GM21360 (cell line): Measurements from ENCODE around the gene KCNJ9.

Source experiments
- ATAC-seq: cut with Tn5 transposase; IDR thresholded peaks from one replicate; pipeline ENCODE4 v1.9.1; 2021; ENCODE audit warnings: mild to moderate bottlenecking, moderate library complexity; ENCODE audit not compliant: unreplicated experiment

KCNJ9 gene

DNA sequence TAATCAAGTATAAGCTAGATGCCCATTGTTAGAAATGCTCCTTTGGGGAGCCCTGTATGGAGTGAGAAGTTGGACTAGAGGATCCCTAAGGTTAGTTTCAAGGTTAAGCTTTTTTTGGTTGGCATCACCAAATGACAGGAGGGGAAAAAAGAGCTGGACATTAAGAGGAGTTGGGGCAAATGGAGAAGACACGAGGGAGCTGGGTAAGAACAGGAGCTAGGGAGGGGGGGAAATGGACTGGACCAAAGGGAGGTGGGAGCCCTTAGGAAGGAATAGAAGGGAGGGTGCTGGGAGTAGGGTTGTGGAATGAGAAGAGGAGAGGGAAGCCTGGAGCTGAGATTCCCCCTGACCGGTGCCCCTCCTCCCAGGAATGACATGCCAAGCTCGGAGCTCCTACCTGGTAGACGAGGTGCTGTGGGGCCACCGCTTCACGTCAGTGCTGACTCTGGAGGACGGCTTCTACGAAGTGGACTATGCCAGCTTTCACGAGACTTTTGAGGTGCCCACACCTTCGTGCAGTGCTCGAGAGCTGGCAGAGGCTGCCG lies 5.9 kb downstream of the KCNJ9 start:
- no peak for ATAC-seq

DNA sequence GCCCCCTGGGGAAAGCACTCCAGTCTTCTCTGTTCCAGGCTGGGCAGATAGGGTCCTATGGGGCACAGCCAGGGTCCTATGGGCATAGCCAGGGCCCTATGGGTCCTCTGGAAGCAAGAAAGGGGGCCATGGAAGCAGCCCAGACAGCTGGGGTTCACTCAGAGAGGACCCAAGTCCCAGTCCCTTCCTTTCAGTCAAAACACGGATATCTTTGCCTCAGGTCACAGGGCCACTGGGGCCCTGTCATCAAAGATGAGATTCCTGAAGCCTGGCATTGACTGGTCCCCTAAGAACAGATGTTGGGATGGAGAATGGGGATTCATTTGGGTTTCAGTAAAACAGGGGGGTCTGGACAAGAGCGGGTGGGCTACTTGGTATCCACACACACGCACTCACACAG lies 8.5 kb downstream of the KCNJ9 start:
- ATAC-seq: no peak

DNA sequence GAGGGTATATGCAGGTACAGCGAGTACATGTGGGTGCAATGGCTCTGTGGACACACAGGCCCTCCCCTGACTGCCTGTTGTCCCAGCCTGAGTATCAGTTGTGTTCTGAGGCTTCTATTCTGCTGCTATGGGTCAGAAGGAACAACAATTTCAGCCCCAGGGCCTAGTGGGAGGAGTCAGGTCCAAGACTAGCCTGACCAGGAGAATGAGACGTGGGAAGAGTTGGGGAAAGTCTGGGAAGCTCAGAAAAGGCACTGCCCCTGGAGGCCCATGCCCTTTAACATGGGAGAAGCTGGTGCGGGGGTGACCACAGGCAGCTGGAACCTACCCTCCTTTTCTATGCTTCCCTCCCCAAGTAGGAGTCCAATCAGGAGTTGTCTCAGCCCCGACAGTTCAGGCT lies 9.4 kb downstream of the KCNJ9 start:
- ATAC-seq: no peak

DNA sequence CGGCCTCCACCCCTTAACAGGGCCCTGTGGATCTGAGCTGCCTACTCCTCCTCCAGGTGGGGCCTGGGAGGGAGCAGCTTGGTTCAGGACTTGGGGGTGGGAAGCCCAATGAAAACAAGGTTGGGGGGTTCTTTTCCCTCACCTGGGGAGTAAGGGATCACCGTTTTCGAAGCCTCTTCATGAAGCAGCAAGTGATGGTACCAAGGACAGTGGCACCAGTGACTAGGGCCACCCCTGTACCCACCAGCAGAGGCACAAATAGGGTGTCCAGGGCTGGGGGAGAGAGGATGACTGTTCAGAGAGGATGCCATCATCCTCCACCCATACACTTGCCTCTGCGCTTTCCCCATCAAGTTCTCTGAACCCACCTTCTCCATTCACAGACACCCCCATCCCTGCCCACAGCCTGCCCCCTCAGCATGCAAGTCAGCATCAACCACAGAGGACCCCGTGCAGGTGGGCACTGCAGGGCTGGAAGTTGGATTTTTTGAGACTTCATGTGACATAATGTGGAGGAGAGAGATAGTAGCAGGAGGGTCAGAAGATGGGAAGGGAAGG lies 10.4 kb downstream of the KCNJ9 start:
- ATAC-seq: no peak

DNA sequence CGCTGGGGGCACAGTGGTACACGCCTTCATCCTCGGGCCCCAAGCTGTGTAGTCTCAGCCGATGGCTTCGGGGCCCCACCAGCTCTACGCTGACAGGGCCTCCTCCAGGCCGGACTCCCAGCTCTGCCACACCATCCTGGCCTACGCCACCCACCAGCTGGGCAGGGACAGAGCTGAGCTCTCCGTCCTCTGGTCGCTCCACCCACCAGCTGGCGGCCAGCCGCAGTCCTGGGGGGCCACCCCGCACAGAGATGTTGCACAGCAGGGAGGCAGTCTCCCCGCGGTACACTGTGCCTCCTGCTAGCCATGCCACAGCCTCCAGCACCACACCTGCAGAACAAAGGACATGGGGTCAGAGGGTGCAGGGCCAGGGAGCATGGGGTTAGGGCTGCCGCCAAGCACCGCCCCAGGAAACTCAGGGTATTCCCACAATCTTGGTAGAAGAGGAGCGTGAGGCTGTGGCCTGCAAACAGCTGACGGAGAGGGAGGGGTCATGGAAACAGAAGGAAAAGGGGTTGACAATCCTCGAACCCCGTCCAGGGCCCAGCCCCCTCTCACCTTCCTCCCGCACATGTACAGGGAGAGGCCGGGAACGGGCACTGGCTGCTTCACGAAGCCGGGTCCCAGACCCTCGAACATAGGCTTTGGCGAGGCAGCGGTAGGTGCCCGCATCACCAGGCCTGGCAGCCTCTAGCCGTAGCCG lies 11.2 kb downstream of the KCNJ9 start:
- ATAC-seq: no peak

DNA sequence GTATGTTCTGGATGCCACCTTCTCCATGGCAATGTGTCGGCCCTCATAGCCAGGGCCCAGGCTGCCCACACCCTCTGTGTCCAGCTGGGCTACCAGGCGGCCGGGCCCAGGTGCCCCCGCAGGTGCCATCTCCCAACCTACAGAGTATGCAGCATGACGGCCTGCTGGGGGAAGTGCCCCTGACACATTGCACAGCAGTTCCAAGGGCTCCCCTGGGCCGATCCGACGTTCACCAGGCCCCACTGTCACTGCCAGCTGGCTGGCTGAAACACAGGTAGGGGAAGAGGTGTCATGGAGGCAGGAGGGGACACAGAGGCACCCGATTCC lies 11.7 kb downstream of the KCNJ9 start:
- ATAC-seq: no peak

DNA sequence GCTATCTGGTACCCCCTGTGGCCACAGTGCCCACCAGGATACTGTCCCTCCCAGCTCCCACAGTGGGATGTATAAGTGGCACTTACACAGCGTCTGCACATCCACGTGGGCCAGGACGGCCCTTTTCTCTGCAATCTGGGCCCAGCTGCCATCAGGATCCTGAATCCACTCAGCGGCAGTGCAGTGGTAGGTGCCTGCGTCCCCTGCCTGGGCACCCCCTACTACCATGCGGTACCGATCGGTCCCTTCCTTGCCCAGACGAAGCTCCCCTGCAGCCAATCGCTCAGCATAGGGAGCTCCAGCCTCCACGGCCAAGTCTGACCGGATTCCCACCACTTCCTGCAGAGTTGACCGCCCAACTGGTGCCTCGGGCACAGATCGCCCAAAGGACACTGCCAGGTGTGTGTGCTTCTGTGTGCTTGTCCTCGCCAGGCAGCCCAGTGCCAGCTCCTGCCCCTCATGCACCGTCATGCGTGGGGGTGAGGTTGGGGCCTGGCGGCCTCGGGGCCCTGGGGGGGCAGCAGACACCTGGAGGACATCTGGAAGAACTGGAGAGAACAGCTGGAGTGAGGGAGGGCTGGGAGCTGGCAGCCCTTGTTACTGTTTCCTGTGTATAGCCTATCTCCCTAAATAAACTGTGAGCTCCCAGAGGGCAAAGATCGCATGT lies 12.4 kb downstream of the KCNJ9 start:
- ATAC-seq: no peak

DNA sequence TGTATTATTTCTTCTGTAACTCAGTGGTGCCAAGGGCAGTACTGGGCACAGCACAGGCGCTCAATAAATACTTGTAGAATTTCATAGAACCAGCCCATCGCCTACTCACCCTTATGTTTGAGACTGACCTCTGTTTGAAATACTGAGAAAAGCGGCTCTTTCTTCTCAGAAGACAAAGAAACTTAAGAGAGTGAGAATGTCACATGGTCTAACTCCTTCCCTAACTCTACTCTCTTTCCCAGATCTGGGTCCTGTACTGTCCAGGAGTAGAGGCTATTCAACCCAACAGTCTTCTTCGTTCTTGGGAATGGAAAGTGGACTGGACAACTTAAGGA lies 12.9 kb downstream of the KCNJ9 start:
- no peak for ATAC-seq

DNA sequence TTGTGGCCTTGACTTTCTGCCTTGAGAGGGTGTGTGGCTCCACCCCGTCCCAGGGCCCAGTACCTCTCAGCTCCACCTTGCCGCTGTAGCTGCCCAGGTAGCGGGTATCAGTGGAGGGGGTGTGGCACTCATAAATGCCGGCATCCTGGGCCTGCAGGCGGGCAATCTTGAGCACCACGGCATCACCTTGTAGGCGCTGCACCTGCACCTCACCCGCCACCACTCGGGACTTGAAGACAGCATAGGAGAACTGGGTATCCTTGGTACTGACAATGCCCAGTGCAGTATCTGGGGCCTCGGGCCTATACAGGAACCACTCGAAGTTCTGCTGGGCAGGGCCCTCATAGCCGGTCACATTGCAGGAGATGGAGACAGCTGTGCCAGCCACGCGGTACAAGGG lies 13.5 kb downstream of the KCNJ9 start:
- ATAC-seq: no peak

DNA sequence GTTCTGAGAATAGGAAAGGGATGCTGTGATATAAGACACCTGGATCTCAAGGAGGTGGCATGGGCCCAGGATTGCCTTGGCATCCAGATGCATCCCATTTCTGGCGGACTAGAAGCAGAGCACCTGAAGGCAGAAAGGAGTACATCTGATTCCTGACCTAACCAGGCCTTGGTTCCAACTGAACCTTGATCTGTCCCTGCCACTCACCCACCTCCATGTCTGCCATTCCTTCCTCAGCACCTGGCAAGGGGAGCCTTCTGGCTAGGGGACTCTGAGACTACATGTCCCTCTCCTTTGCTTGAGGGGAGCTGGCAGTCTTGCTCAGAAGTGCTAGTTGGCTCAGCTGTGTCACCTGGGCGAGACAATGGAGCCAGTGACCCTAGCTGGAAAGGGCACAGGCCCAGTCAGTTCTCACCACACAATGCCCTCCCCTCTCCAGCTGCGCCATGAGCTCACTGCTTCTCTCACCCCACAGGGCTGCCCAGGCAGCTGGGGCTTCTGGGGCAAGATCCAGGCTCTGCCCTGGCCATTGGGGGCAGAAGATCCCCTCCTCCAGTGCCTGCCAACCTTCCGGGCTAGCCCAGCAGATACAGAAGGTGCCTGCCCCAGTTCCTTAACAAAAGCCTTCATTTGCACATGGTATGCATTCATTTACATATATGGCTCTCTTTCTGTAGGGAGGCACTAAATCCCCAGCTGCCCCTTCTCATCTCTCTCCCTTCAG lies 14.2 kb downstream of the KCNJ9 start:
- no peak for ATAC-seq

DNA sequence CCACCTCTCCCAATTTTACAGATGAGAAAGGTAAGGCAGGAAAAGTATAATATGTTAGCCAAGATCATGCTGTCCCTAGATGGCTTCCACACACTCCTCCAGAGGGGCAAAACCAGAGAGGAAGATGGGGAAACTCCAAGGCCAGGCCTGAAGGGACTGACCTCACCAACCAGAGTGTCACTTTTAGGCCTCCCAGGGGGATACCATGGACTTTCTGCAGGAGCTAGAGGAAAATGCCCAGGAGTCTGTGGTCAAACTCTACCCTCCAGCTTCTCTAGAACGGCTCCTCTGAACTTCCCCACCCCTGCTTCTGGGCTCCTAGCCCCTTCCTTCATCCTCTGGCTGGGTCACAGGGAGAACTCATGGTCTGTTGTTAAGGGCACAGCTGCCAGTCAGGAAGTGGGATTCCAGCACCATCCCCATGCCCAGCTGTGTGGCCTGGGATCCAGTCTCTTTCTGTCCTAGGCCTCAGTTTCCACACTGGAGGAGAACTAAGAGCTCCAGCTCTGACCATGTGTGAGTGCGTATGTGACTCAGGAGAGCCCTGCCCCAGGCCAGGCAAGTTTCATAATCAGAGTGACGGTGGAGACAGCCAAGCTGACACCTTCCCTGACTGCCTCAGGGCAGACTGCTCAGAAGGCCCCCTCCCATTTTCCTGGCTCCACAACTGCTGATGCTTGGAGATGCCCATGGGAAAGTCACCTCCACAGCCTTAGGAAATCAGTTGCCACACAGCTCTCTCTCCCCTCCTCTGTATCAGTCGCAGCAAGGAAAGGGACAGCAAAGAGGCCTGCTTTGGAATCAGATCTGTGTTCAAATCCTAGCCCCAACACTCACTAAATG lies 15.2 kb downstream of the KCNJ9 start:
- no peak for ATAC-seq

DNA sequence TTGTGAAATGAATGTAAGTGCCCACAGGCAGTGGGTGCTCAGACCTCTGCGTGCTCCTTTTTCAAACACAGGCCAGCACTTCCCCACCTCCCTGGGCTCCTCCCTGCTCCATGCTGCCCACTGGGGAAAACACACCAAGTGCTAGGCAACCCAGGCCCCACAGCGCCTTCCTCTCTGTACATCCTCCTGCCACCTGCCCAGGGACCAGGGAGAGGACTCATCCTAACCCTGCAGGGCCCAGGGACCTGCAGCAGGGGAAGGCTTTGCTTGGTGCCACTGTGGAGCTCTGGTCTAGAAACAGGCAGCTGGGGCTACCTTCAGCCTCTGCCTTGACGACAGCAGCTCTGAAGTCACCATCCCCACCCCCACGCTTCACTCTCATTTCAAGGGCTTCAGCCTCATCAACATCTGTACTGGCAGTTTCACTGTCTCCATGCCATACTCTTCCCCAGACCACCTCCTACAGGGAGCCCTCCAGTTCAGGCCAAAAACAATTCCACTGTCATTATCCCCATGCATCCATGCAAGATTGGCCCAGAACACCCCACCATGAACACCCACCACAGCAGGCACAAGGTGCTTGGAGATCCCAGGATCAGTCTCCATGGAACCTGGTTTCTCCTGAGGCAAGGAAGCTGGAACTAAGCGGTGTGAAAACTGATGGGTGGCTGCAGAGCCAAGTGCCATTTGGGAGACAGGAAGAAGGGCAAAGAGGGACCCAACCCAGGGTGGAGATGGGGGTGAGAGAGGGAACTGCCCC lies 16.0 kb downstream of the KCNJ9 start:
- no peak for ATAC-seq

DNA sequence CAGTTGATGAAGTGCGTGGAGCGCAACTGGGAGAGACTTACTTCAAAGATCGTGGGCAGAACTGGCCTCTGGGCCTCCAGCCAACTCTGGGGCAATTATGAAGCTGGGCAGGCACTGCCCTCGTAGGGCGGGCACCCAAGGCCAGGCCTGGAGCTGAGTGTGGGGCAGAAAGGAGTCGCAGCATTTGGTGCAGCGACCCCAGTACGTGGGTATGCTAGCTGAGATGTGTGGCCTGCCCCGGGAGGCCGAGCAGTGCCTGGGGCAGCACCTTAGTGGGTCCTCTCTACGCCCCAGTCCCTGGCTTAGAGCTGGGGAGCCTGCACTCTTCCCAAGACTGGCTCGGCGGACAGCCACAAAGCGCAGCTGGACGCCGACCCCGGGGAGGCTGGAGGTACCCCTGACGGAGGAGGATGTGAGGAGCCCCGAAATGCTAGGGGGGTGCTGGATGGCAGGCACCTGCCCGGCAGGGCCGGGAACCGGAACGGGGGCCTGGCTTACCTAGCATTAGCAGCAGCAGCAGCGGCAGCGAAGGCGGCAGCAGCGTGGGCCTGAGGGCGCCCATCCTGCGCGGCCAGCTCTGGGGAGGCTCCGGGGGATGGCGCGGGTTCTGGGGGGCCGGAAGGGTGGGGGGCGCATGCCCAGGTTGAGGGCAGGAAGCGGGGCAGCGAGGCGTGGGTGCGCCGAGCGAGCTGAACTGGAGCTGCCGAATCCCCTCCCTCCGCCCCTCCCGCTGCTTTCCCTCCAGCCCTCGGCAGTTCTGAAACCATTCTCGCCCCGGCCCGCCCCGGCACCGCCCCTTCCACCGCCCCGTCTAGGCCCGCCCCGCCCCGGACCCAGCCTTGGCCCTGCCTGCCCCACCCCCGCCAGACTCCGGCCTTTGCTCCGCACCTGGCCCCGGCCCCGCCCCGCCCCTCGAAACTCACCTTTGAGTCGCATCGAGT lies 16.8 kb downstream of the KCNJ9 start, which contains the start of gene IGSF8:
TSS of gene IGSF8 (minus strand) at position 709 of the 941 bp plus-strand sequence. CDS start at position 562, 147 bp downstream.
- peak; percentile 41 for ATAC-seq

DNA sequence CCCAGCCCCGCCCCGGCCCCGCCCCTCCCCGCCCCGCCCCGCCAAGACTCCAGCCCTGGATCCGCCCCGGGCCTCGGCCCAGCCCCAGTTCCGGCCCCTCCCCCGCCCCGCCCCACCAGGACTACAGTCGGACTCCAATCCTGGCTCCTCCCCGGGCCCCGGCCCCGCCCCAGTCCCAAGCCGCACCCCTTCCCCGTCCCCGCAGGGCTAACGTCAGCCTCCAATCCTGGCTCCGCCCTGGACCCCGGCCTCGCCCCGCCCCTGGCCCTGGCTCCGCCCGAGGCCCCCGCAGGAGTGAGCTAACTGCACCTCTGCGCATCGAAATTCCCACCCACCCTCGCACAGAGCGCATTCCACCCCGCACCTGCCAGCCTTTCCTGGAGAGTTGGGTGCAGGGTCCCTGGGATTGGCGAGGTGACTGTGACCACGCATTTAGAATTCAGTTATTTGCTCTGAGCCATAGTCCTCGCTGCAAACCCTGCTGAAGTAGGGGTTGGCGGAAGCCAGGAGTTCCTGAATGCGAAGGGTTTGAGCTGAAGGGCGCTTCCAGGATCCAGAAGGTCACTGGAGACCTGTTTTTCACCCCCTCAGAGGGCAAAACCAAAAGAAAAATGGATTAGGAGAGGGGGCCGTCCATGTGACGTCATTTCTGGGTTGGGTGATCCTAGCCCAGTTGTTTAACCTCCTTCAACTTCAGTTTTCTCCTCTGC lies 17.7 kb downstream of the KCNJ9 start:
- peak; percentile 82 for ATAC-seq

DNA sequence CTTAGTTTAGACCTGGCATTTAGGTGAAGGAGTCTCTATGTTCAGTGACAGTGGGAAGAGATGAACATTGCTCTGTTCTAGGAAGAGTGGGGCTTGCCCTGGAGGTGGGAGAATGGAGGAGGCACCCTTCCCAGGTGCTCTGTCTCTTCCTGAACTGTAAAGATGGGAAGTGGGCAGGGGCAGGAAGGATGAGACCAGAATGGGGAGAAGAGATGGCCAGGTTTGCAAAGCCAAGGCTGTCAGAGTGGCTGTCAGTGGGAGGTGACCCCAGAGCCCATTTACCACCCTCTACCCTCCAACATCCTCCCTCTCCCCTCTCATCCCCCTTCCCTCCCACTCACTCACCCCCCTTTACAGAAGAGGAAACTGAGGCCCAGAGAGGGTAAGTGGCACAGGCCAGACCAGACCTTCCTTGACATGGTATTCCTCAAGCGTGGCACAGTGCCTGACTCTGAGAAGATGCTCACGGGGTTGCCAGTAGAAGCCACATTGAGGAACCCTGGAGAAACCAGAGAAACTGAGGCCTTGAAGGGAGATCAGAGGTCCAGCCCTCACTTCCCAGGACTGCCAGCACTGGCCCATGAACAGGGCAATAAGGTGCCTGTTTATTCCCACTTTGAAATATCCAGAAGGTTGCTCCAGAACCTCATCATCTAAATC lies 18.5 kb downstream of the KCNJ9 start:
- no peak for ATAC-seq

DNA sequence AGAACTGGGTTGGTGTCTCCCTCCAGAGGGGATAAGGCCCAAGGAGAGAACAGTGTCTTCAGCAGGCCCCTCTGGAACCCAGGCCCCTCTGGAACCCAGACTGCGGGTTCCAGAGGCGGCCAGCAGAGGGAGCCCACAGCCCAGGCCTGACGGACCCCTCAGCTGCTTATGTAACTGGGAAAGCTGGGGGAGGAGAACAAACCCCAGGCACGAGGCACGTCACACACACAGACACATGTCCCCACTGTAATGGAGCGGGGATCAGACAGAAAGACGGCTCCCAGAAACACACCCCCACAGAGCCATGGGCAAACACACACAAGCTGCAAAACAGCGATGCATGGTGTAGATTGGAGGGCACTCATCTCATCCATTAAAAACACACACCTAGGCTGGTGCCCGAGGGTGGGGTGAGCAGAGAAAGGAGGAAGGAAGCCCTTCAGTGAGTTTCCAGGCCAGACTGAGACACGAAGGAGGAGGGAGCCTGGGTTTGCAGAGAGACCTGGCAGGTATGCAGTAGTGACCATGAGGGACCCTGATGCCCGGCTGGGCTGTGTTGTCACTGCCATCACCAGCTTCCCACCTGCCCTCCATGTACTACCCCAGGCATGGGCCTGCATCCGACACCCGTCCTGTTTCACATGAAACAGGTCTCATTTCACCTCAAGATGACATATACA lies 19.8 kb downstream of the KCNJ9 start:
- ATAC-seq: no peak
